Hepatic stellate cell (primary cell): ENCODE measurements around the gene LRP3.
A peak's percentile ranks its signal among the peaks of the same experiment; 100 is the strongest.
"Not testable (repeated sequence)": the region's sequence is repeated elsewhere in the genome, so short reads cannot be mapped to it uniquely, and the experiment has no call there.

ENCODE experiments used
- DNase-seq: peaks from one replicate; pipeline ENCODE4 v3.0.0; 2011; ENCODE audit warnings: low spot score

LRP3 gene

GRCh38 chr19:33202546-33203507, 8.7 kb downstream of the LRP3 start:
- no peak for DNase-seq

- no peak for DNase-seq
Observed at GRCh38 chr19:33203529-33203928, 9.4 kb downstream of the LRP3 start.

GRCh38 chr19:33204136-33204973, 10.2 kb downstream of the LRP3 start:
- DNase-seq, result no peak

GRCh38 chr19:33205110-33205509, 11.0 kb downstream of the LRP3 start:
- no peak for DNase-seq

GRCh38 chr19:33205531-33206260, 11.6 kb downstream of the LRP3 start:
- no peak for DNase-seq

- DNase-seq, result no peak
Observed at GRCh38 chr19:33206261-33207039, 12.3 kb downstream of the LRP3 start.

GRCh38 chr19:33207040-33207620, 13.0 kb downstream of the LRP3 start:
- DNase-seq, result no peak

- no peak for DNase-seq
Observed at GRCh38 chr19:33207903-33208302, 13.8 kb downstream of the LRP3 start.

GRCh38 chr19:33208371-33208895, 14.3 kb downstream of the LRP3 start:
- DNase-seq, result no peak

- no peak for DNase-seq
Observed at GRCh38 chr19:33208904-33209849, 15.0 kb downstream of the LRP3 start.

- DNase-seq, result not testable (repeated sequence)
Observed at GRCh38 chr19:33209850-33210230, 15.7 kb downstream of the LRP3 start.

GRCh38 chr19:33210266-33210940, 16.3 kb downstream of the LRP3 start:
- DNase-seq, result no peak

GRCh38 chr19:33211794-33212435, 17.8 kb downstream of the LRP3 start:
- no peak for DNase-seq

GRCh38 chr19:33212436-33213172, 18.5 kb downstream of the LRP3 start:
- no peak for DNase-seq

- peak; percentile 75 for DNase-seq
Observed at GRCh38 chr19:33214596-33214995, 20.5 kb downstream of the LRP3 start.

- no peak for DNase-seq
Observed at GRCh38 chr19:33215438-33216197, 21.5 kb downstream of the LRP3 start.

GRCh38 chr19:33216198-33216830, 22.2 kb downstream of the LRP3 start:
- no peak for DNase-seq
